WTC11 (cell line): Measurements from ENCODE around the gene NFYB. TPM values are rescaled to one million over a fixed set of nuclear protein-coding genes. Genes with fewer than 3 reads are reported as not detected.

Source experiments
- ATAC-seq: fragments of 200-7000 bp; cut with Tn5 transposase; 2 replicates; pipeline ENCODE4 v1.10.0; 2021; ENCODE audit warnings: mild to moderate bottlenecking, moderate library complexity
- CTCF ChIA-PET: fragments of 300-600 bp; sonication (Branson Sonifier 250); formaldehyde crosslinking; loops from one replicate; lab custom pipeline; 2021; ENCODE audit warnings: antibody characterized with exemption; lab: Charles Lee
- POLR2A ChIA-PET: fragments of 350-600 bp; sonication (Branson Sonifier 250); formaldehyde crosslinking; loops from one replicate; lab custom pipeline; 2021; ENCODE audit warnings: antibody characterized with exemption; lab: Charles Lee
- DNase-seq: peaks from one replicate; pipeline ENCODE4 v3.0.0; 2021; ENCODE audit warnings: low spot score
- H3K27ac Mint-ChIP-seq: 2 replicates; pipeline ENCODE4 v1.8.0; 2021; ENCODE audit warnings: mixed read lengths
- H3K27me3 Mint-ChIP-seq: 2 replicates; pipeline ENCODE4 v1.8.0; 2021; ENCODE audit warnings: low read depth, mild to moderate bottlenecking, moderate library complexity, mixed read lengths
- H3K36me3 Mint-ChIP-seq: 2 replicates; pipeline ENCODE4 v1.8.0; 2021; ENCODE audit warnings: mixed read lengths
- H3K4me1 Mint-ChIP-seq: 2 replicates; pipeline ENCODE4 v1.8.0; 2022; ENCODE audit warnings: mixed read lengths
- H3K4me3 Mint-ChIP-seq: 2 replicates; pipeline ENCODE4 v1.8.0; 2021; ENCODE audit warnings: mild to moderate bottlenecking, moderate library complexity, mixed read lengths
- H3K9me3 Mint-ChIP-seq: 2 replicates; pipeline ENCODE4 v1.8.0; 2021; ENCODE audit warnings: mixed read lengths
- ATF1 ChIP-seq: sonication (generic); formaldehyde crosslinking; IDR thresholded peaks from 2 replicates; pipeline ENCODE4 v1.8.1; 2023; ENCODE audit warnings: mild to moderate bottlenecking, moderate library complexity, missing genetic modification reagents
- CREM ChIP-seq: sonication (generic); formaldehyde crosslinking; IDR thresholded peaks from 2 replicates; pipeline ENCODE4 v1.8.1; 2022; ENCODE audit warnings: mild to moderate bottlenecking, missing genetic modification reagents, moderate library complexity
- ESRRA ChIP-seq: sonication (generic); formaldehyde crosslinking; IDR thresholded peaks from 2 replicates; pipeline ENCODE4 v1.8.1; 2022; ENCODE audit warnings: mild to moderate bottlenecking, missing genetic modification reagents, borderline replicate concordance
- HMGA2 ChIP-seq: fragments of 250-450 bp; sonication (Bioruptor Pico); IDR thresholded peaks from 2 replicates; pipeline ENCODE4 v1.4.0; 2021; ENCODE audit warnings: mild to moderate bottlenecking, moderate library complexity
- JUN ChIP-seq: sonication (generic); formaldehyde crosslinking; IDR thresholded peaks from 2 replicates; pipeline ENCODE4 v1.8.0; 2023; ENCODE audit warnings: mild to moderate bottlenecking, missing genetic modification reagents
- MYBL2 ChIP-seq: sonication (generic); formaldehyde crosslinking; IDR thresholded peaks from 2 replicates; pipeline ENCODE4 v1.8.1; 2023; ENCODE audit warnings: mild to moderate bottlenecking, moderate library complexity, missing genetic modification reagents
- NFATC4 ChIP-seq: fragments of 250-450 bp; sonication (Bioruptor Pico); IDR thresholded peaks from 2 replicates; pipeline ENCODE4 v1.9.0; 2021; ENCODE audit warnings: mild to moderate bottlenecking
- NFE2L1 ChIP-seq: sonication (generic); formaldehyde crosslinking; IDR thresholded peaks from 2 replicates; pipeline ENCODE4 v1.8.1; 2023; ENCODE audit warnings: missing genetic modification reagents
- NFYB ChIP-seq: sonication (generic); formaldehyde crosslinking; conservative IDR thresholded peaks from 2 replicates; pipeline ENCODE4 v1.8.0; 2022; ENCODE audit warnings: low read depth, missing genetic modification reagents
- NR3C1 ChIP-seq: sonication (generic); formaldehyde crosslinking; conservative IDR thresholded peaks from 2 replicates; pipeline ENCODE4 v1.8.1; 2023; ENCODE audit warnings: low read depth, mild to moderate bottlenecking, missing genetic modification reagents
- OVOL2 ChIP-seq: fragments of 250-450 bp; sonication (Bioruptor Pico); IDR thresholded peaks from 2 replicates; pipeline ENCODE4 v1.9.0; 2021; ENCODE audit warnings: mild to moderate bottlenecking, borderline replicate concordance
- PREB ChIP-seq: sonication (generic); formaldehyde crosslinking; IDR thresholded peaks from 2 replicates; pipeline ENCODE4 v1.8.1; 2022; ENCODE audit warnings: mild to moderate bottlenecking, missing genetic modification reagents, moderate library complexity, borderline replicate concordance
- PRRX2 ChIP-seq: fragments of 250-450 bp; sonication (Bioruptor Pico); IDR thresholded peaks from 2 replicates; pipeline ENCODE4 v1.8.0; 2021; ENCODE audit warnings: mild to moderate bottlenecking
- TEAD1 ChIP-seq: sonication (generic); formaldehyde crosslinking; IDR thresholded peaks from 2 replicates; pipeline ENCODE4 v1.8.0; 2022; ENCODE audit warnings: mild to moderate bottlenecking, missing genetic modification reagents
- ZNF138 ChIP-seq: sonication (generic); formaldehyde crosslinking; conservative IDR thresholded peaks from 2 replicates; pipeline ENCODE4 v1.8.1; 2022; ENCODE audit warnings: mild to moderate bottlenecking, moderate library complexity, missing genetic modification reagents
- ZNF423 ChIP-seq: fragments of 250-450 bp; sonication (Bioruptor Pico); IDR thresholded peaks from 2 replicates; pipeline ENCODE4 v2.1.2; 2022; ENCODE audit warnings: mild to moderate bottlenecking, moderate library complexity
- ZNF425 ChIP-seq: fragments of 250-450 bp; sonication (Bioruptor Pico); conservative IDR thresholded peaks from 2 replicates; pipeline ENCODE4 v1.9.0; 2021; ENCODE audit warnings: mild to moderate bottlenecking
- total RNA-seq: library from RNA; stranded (reverse); gene quantifications from 3 replicates; pipeline ENCODE4 v1.2.3, GENCODE V29; 2021
- TF ChIP-seq, protein P1 (sequence below): sonication (generic); formaldehyde crosslinking; IDR thresholded peaks from 2 replicates; pipeline ENCODE4 v1.8.0; 2023; ENCODE audit warnings: missing genetic modification reagents
- TF ChIP-seq, protein P2 (sequence below): fragments of 250-450 bp; sonication (Bioruptor Pico); IDR thresholded peaks from 2 replicates; pipeline ENCODE4 v1.9.0; 2021; ENCODE audit warnings: moderate library complexity, mild to moderate bottlenecking, inconsistent platforms, borderline replicate concordance
- TF ChIP-seq, protein P3 (sequence below): sonication (generic); formaldehyde crosslinking; IDR thresholded peaks from 2 replicates; pipeline ENCODE4 v1.8.1; 2022; ENCODE audit warnings: mild to moderate bottlenecking, moderate library complexity, missing genetic modification reagents
- TF ChIP-seq, protein P4 (sequence below): fragments of 250-450 bp; sonication (Bioruptor Pico); IDR thresholded peaks from 2 replicates; pipeline ENCODE4 v1.8.0; 2021; ENCODE audit warnings: mild to moderate bottlenecking
- TF ChIP-seq, protein P5 (sequence below): fragments of 200-600 bp; IDR thresholded peaks from 2 replicates; pipeline ENCODE4 v1.8.0; 2022; ENCODE audit warnings: antibody characterized with exemption

Gene NFYB
- total RNA-seq, 1 experiment from 2014 or later = 33.0 TPM

GRCh38 chr12:104138797-104139152 lies 765 bp upstream of the NFYB start:
- Mint-ChIP-seq H3K36me3 (no peaks in the 10 kb centered on the region), H3K4me1 (peaks cover 20% of the 10 kb centered on the region), H3K27me3 (peaks cover 29% of the 10 kb centered on the region), H3K27ac (no peak overlapping the region), H3K9me3 (no peaks in the 10 kb centered on the region), H3K4me3 (peak overlapping the region; percentile 57)
- ChIA-PET POLR2A (interaction anchor here (0.6 to 2.2 kb wide), 4 partner anchors 36 to 571 kb away, joined by 3 to 16 read pairs (median 4); partner anchors contain the start of gene HSP90B1), CTCF (interaction anchor here (0.5 to 1.6 kb wide), 8 partner anchors 30 to 213 kb away, joined by 3 to 11 read pairs (median 4); no protein-coding TSS in a partner anchor)
- no peak for ATAC-seq
- DNase-seq = peak; percentile 12
- TF ChIP-seq OVOL2 (CRISPR knock-in tag) = no peak
- TF ChIP-seq HMGA2 = no peak
- no peak for TF ChIP-seq ZNF423 (CRISPR knock-in tag)
- no peak for TF ChIP-seq PRRX2 (CRISPR knock-in tag)
- TF ChIP-seq, protein P1, sequence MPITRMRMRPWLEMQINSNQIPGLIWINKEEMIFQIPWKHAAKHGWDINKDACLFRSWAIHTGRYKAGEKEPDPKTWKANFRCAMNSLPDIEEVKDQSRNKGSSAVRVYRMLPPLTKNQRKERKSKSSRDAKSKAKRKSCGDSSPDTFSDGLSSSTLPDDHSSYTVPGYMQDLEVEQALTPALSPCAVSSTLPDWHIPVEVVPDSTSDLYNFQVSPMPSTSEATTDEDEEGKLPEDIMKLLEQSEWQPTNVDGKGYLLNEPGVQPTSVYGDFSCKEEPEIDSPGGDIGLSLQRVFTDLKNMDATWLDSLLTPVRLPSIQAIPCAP = no peak
- no peak for TF ChIP-seq MYBL2 (CRISPR knock-in tag)
- TF ChIP-seq NFATC4 (CRISPR knock-in tag) = no peak
- TF ChIP-seq ZNF425 (CRISPR knock-in tag) = no peak
- TF ChIP-seq, protein P2, sequence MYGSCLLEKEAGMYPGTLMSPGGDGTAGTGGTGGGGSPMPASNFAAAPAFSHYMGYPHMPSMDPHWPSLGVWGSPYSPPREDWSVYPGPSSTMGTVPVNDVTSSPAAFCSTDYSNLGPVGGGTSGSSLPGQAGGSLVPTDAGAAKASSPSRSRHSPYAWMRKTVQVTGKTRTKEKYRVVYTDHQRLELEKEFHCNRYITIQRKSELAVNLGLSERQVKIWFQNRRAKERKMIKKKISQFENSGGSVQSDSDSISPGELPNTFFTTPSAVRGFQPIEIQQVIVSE (CRISPR knock-in tag) = no peak
- TF ChIP-seq TEAD1 (CRISPR knock-in tag) = no peak
- no peak for TF ChIP-seq ATF1 (CRISPR knock-in tag)
- TF ChIP-seq ESRRA (CRISPR knock-in tag) = no peak

GRCh38 chr12:104137001-104137901 lies 759 bp downstream of the NFYB start:
- peaks cover 5% of the 10 kb centered on the region for H3K36me3 Mint-ChIP-seq
- ChIA-PET POLR2A (interaction anchor here (0.6 to 2.2 kb wide), 8 partner anchors 12 to 207 kb away, joined by 3 to 16 read pairs (median 4); partner anchors contain the start of genes GLT8D2, HCFC2, HSP90B1 and TDG), CTCF (interaction anchor here (0.9 to 1.6 kb wide), 3 partner anchors 35 to 150 kb away, joined by 3 to 9 read pairs (median 4); no protein-coding TSS in a partner anchor)
- TF ChIP-seq, protein P3, sequence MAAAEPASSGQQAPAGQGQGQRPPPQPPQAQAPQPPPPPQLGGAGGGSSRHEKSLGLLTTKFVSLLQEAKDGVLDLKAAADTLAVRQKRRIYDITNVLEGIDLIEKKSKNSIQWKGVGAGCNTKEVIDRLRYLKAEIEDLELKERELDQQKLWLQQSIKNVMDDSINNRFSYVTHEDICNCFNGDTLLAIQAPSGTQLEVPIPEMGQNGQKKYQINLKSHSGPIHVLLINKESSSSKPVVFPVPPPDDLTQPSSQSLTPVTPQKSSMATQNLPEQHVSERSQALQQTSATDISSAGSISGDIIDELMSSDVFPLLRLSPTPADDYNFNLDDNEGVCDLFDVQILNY = 0 out of 2 replicates have a peak, but pooled peaks have one; percentile 5
- no peak for TF ChIP-seq NR3C1 (CRISPR knock-in tag)
- TF ChIP-seq CREM = 0 out of 2 replicates have a peak, but pooled peaks have one; percentile 19
- TF ChIP-seq JUN (CRISPR knock-in tag) = 0 out of 2 replicates have a peak, but pooled peaks have one; percentile 13
- no peak for TF ChIP-seq ESRRA (CRISPR knock-in tag)
- TF ChIP-seq, all 79 proteins: peak for 3
- ATAC-seq (peak; percentile 3), DNase-seq (peak; percentile 36)
- Mint-ChIP-seq H3K27ac (peak overlapping the region; percentile 82), H3K9me3 (no peaks in the 10 kb centered on the region), H3K4me3 (peak overlapping the region; percentile 84), H3K27me3 (peaks cover 29% of the 10 kb centered on the region), H3K4me1 (peaks cover 20% of the 10 kb centered on the region)

DNA sequence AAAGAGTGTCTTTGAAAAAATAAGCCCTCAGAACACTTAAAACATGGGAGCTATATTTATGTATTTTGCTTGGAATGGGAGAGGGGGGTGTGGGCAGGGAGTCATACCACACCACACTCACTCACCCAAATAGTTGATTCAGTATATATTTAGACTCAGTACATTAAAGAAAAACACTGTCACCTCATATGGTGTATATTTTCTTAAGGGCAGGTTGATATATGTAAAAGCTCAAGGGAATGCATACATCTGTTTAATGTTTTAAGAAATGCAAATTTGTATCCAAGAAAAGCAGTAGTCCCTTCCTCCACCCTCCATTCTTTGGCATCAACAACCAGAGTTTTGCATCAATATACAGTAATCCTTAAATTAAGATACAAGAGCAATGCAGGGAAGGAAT lies 1.4 kb downstream of the NFYB start:
- POLR2A ChIA-PET = no interaction called here
- Mint-ChIP-seq H3K36me3 (peaks cover 8% of the 10 kb centered on the region), H3K27me3 (peaks cover 26% of the 10 kb centered on the region), H3K9me3 (no peaks in the 10 kb centered on the region), H3K4me1 (peaks cover 20% of the 10 kb centered on the region), H3K27ac (peak overlapping the region; percentile 82), H3K4me3 (peak overlapping the region; percentile 84)
- ATAC-seq (no peak), DNase-seq (no peak)
- CTCF ChIA-PET = interaction anchor here (0.6 kb wide), 1 partner anchor 28 kb away, joined by 3 read pairs; no protein-coding TSS in a partner anchor
- TF ChIP-seq, protein P4, sequence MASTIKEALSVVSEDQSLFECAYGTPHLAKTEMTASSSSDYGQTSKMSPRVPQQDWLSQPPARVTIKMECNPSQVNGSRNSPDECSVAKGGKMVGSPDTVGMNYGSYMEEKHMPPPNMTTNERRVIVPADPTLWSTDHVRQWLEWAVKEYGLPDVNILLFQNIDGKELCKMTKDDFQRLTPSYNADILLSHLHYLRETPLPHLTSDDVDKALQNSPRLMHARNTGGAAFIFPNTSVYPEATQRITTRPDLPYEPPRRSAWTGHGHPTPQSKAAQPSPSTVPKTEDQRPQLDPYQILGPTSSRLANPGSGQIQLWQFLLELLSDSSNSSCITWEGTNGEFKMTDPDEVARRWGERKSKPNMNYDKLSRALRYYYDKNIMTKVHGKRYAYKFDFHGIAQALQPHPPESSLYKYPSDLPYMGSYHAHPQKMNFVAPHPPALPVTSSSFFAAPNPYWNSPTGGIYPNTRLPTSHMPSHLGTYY (CRISPR knock-in tag) = no peak
- no peak for TF ChIP-seq ZNF138 (CRISPR knock-in tag)
- no peak for TF ChIP-seq ATF1 (CRISPR knock-in tag)
- TF ChIP-seq HMGA2 = no peak
- TF ChIP-seq NFE2L1 (CRISPR knock-in tag) = no peak
- TF ChIP-seq NFYB = no peak
- TF ChIP-seq, protein P5, sequence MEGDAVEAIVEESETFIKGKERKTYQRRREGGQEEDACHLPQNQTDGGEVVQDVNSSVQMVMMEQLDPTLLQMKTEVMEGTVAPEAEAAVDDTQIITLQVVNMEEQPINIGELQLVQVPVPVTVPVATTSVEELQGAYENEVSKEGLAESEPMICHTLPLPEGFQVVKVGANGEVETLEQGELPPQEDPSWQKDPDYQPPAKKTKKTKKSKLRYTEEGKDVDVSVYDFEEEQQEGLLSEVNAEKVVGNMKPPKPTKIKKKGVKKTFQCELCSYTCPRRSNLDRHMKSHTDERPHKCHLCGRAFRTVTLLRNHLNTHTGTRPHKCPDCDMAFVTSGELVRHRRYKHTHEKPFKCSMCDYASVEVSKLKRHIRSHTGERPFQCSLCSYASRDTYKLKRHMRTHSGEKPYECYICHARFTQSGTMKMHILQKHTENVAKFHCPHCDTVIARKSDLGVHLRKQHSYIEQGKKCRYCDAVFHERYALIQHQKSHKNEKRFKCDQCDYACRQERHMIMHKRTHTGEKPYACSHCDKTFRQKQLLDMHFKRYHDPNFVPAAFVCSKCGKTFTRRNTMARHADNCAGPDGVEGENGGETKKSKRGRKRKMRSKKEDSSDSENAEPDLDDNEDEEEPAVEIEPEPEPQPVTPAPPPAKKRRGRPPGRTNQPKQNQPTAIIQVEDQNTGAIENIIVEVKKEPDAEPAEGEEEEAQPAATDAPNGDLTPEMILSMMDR = no peak
- no peak for TF ChIP-seq PREB (CRISPR knock-in tag)
